Measurements from ENCODE around the gene DCHS1. TPM values are rescaled to one million over a fixed set of nuclear protein-coding genes. Genes with fewer than 3 reads are reported as not detected.

The DCHS1 gene
- total RNA-seq, 1 donor from 2014 or later, result 15.5 TPM

DNA sequence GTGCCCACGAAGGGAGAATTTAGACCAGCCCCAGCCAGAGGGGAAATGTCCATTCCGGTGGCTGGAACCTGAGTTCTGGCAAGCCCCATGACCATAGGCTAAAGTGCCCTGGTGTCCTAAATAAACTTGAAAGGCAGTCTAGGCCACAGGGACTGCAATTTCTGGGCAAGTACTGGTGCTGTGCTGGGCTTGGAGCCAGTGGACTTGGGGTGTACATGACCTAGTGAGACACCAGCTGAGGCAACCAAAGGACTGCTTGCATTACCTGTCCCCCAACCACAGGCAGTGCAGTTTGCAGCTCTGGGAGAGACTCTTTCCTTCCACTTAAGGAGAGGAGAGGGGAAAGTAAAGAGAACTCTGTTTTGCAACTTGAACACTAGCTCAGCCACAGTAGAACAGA is 75.9 kb downstream of the DCHS1 start:
- TF ChIP-seq, protein P1, sequence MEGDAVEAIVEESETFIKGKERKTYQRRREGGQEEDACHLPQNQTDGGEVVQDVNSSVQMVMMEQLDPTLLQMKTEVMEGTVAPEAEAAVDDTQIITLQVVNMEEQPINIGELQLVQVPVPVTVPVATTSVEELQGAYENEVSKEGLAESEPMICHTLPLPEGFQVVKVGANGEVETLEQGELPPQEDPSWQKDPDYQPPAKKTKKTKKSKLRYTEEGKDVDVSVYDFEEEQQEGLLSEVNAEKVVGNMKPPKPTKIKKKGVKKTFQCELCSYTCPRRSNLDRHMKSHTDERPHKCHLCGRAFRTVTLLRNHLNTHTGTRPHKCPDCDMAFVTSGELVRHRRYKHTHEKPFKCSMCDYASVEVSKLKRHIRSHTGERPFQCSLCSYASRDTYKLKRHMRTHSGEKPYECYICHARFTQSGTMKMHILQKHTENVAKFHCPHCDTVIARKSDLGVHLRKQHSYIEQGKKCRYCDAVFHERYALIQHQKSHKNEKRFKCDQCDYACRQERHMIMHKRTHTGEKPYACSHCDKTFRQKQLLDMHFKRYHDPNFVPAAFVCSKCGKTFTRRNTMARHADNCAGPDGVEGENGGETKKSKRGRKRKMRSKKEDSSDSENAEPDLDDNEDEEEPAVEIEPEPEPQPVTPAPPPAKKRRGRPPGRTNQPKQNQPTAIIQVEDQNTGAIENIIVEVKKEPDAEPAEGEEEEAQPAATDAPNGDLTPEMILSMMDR (IDR thresholded peaks at IDR 0.05; ENCODE audit: insufficient read depth, low read length, poor library complexity, severe bottlenecking), result no peak
- Histone ChIP-seq H3K4me3 (ENCODE audit: low read depth, low read length) (no peak overlapping the region), H3K36me3 (ENCODE audit: control insufficient read depth, insufficient read depth, low read length) (no peaks in the 10 kb centered on the region), H3K27me3 (ENCODE audit: control insufficient read depth, insufficient read depth, low read length) (no peaks in the 10 kb centered on the region)
- no peak for DNase-seq (ENCODE audit: low read depth)

DNA sequence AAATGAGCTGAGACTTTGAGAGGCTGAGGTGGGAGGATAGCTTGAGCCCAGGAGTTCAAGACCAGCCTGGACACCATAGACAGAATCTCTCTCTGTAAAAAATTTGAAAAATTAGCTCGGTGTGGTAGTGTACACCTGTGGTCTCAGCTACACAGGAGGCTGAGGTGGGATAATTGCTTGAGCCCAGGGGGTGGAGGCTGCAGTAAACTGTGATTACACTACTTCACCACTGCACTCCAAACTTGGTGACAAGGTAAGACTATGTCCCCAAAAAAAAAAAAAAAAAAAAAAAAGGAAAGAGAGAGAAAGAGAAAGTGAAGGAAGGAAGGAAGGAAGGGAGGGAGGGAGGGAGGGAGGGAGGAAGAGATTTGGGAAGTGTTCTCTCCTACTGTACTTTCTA is 77.5 kb downstream of the DCHS1 start:
- Histone ChIP-seq H3K36me3 (ENCODE audit: control insufficient read depth, insufficient read depth, low read length) (no peaks in the 10 kb centered on the region), H3K4me3 (ENCODE audit: low read depth, low read length) (no peak overlapping the region), H3K27me3 (ENCODE audit: control insufficient read depth, insufficient read depth, low read length) (no peaks in the 10 kb centered on the region)
- TF ChIP-seq, protein P1 (IDR thresholded peaks at IDR 0.05; ENCODE audit: insufficient read depth, low read length, poor library complexity, severe bottlenecking), result no peak
- DNase-seq (ENCODE audit: low read depth), result no peak

DNA sequence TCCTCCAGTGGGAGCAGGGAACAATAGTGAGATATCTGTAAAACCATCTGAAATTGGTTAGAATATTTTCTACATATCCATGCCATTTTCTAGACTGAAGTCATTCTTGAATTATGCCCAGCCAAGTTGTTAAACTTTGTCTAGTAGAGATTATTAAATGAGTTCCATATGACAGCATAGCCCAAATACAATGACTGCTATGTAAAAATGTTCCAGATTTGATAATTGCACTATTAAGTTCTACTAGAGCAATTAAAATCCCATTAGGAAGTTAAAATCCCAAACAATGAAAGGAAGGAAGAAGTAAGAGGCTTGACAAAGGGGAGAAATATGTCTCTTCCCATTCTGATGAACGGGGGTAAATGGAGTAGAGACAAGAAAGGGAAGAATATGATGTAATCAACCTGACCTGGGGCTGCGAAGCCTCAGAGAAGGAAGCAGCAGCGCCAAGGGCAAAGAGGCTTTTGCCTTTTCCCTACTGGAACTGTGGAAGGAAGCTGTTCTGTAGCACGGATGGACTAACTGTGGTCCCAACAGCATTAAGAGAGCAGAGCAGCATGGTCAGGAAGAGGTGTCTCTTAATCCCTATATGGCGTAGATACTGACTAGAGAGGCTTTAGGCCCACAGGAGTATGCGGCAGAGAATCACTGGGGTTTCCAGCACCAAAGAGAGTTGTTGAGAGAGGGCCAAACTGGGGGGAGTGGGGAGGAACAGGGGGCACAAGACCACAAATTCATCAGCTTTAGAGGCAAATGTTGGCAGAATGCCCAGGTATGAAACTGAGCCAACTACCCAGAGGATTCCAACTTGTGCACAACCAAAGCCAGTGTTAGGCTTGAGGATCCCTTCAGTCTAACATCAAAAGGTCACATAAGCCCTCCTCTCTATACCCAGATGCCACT is 78.9 kb downstream of the DCHS1 start:
- Histone ChIP-seq H3K4me3 (ENCODE audit: low read depth, low read length) (no peak overlapping the region), H3K36me3 (ENCODE audit: control insufficient read depth, insufficient read depth, low read length) (no peaks in the 10 kb centered on the region), H3K27me3 (ENCODE audit: control insufficient read depth, insufficient read depth, low read length) (no peaks in the 10 kb centered on the region)
- TF ChIP-seq, protein P1 (IDR thresholded peaks at IDR 0.05; ENCODE audit: insufficient read depth, low read length, poor library complexity, severe bottlenecking), result no peak
- DNase-seq (ENCODE audit: low read depth), result no peak

DNA sequence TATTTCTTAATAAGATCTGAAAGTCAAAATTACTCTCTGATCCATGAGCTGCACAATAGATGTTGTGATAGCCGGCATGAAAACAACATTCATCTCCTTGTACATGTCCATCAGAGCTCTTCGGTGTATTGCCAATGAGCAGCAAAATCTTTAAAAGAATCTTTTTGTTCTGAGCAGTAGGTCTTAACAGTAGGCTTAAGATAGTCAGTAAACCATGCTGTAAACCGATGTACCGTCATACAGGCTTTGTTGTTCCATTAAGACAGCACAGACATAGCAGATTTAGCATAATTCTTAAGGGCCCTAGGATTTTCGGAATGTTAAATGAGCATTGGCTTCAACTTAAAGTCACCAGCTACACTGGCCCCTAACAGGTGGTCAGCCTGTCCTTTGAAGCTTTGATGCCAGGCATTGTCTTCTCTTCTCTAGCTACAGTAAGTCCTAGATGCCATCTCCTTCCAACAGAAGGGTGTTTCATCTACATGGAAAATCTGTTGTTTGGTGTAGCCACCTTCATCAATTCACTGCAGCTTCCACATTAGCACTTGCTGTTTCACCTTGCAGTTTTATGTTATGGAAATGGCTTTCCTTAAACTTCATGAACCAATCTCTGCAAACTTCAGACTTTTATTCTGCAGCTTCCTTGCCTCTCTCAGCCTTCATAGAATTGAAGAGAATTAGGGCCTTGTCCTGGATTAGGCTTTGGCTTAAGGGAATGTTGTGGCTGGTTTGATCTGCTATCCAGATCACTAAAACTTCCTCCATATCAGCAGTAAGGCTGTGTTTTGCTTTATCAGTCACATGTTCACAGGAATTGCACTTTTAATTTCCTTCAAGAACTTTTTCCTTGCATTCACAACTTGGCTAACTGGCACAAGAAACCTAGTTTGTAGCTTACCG is 80.5 kb downstream of the DCHS1 start:
- TF ChIP-seq, protein P1 (IDR thresholded peaks at IDR 0.05; ENCODE audit: insufficient read depth, low read length, poor library complexity, severe bottlenecking), result no peak
- no peaks in the 10 kb centered on the region for H3K36me3 ChIP-seq (ENCODE audit: control insufficient read depth, insufficient read depth, low read length)
- no peak overlapping the region for H3K4me3 ChIP-seq (ENCODE audit: low read depth, low read length)
- DNase-seq (ENCODE audit: low read depth), result no peak
- H3K27me3 ChIP-seq (ENCODE audit: control insufficient read depth, insufficient read depth, low read length), result peaks cover 13% of the 10 kb centered on the region

DNA sequence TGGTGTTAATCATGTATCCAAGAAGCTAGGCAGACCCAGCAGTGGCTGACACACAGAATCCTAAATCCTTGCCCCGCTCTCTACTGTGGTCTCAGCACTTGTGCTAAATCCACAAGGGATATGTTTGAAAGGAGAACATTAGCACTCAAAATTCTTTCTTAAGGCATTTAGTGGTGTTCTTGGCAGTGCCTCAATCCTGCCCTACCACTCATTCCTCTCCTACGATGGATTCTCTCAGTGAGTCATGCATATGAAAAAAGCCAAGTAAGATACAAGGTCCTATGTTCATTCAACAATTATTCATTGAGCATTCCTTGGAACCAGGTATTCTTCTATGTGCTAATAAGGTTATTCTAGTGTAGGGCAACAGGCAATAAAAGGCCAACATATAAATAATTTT is 83.4 kb downstream of the DCHS1 start:
- TF ChIP-seq, protein P1 (IDR thresholded peaks at IDR 0.05; ENCODE audit: insufficient read depth, low read length, poor library complexity, severe bottlenecking), result no peak
- Histone ChIP-seq H3K36me3 (ENCODE audit: control insufficient read depth, insufficient read depth, low read length) (no peaks in the 10 kb centered on the region), H3K4me3 (ENCODE audit: low read depth, low read length) (no peak overlapping the region), H3K27me3 (ENCODE audit: control insufficient read depth, insufficient read depth, low read length) (peaks cover 13% of the 10 kb centered on the region)
- DNase-seq (ENCODE audit: low read depth), result no peak

Data from kidney epithelial cell (primary cell).